Measurements from ENCODE around the gene PORCN.
A peak's percentile ranks its signal among the peaks of the same experiment; 100 is the strongest.

The PORCN gene

DNA sequence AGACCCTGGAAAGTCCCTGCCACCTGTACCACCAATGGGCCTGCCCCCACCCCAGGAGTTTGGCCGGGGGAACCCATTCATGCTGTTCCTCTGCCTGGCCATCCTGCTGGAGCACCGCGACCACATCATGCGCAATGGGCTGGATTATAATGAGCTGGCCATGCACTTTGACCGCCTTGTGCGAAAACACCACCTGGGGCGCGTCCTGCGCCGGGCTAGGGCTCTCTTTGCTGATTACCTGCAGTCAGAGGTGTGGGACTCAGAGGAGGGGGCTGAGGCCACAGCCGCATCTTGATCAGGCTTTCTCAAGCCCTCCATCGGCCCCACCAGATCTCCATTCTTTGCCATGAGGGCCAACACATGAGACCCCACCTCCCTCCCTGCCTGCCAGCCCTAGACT is 51.9 kb downstream of the PORCN start:
- TF ChIP-seq GATA1 (IDR thresholded peaks at IDR 0.05; ENCODE audit: low read depth, low read length) (no peak), POLR2A (IDR thresholded peaks at IDR 0.05; ENCODE audit: low read length) (no peak)
- no peak for DNase-seq

DNA sequence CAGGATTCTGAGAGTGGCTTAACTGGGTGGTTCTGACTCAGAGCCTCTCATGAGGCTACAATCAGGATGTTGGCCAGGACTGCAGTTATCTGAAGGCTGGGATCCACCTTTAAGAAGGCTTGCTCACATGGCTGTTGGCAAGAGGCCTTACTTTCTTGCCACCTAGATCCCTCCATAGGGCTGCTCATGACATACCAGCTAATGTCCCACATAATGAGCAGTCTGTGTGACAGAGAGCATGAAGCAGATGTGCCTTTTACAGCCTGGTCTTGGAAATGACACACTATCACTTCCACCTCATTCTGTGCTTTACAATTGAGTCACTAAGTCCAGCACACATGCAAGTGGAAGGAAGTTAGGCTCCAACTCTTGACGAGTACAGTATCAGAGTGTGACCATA is 61.2 kb downstream of the PORCN start:
- TF ChIP-seq GATA1 (IDR thresholded peaks at IDR 0.05; ENCODE audit: low read depth, low read length) (no peak), POLR2A (IDR thresholded peaks at IDR 0.05; ENCODE audit: low read length) (no peak)
- DNase-seq = peak in 1 of 2 experiments; percentile 8
